A673 (cell line): ENCODE data around the gene FRAS1. TPM values are rescaled to one million over a fixed set of nuclear protein-coding genes. Genes with fewer than 3 reads are reported as not detected.

Experiments
- BruUV-seq: library from RNA; stranded (reverse); fragments of 400-500 nt; replicated peaks from 2 replicates; lab custom pipeline; 2021; lab: Mats Ljungman, UMichigan
- CTCF ChIA-PET: fragments of 300-600 bp; sonication (Branson Sonifier 250); formaldehyde crosslinking; loops from one replicate; lab custom pipeline; 2022; ENCODE audit warnings: antibody characterized with exemption; lab: Charles Lee
- POLR2A ChIA-PET: fragments of 300-600 bp; sonication (Branson Sonifier 250); formaldehyde crosslinking; loops from one replicate; lab custom pipeline; 2022; ENCODE audit warnings: antibody characterized with exemption; ENCODE audit not compliant: low non-redundant PET; lab: Charles Lee
- DNase-seq: peaks from one replicate; pipeline ENCODE4 v3.0.0-alpha.2; 2015; ENCODE audit warnings: low spot score
- H3K27ac ChIP-seq: fragments of 200-600 bp; sonication (generic); 2 replicates; pipeline ENCODE4 v1.5.1; 2016; ENCODE audit warnings: mixed run types, low read depth, mild to moderate bottlenecking, mixed read lengths, antibody characterized with exemption, low read length; ENCODE audit not compliant: poor library complexity, severe bottlenecking
- H3K27me3 ChIP-seq: fragments of 200-600 bp; sonication (generic); replicated peaks from 2 replicates; pipeline ENCODE4 v1.6.1; 2017; ENCODE audit warnings: mixed run types, low read depth, mild to moderate bottlenecking, mixed read lengths, antibody characterized with exemption, low read length; ENCODE audit not compliant: insufficient read depth, poor library complexity
- H3K36me3 ChIP-seq: fragments of 200-600 bp; sonication (generic); 2 replicates; pipeline ENCODE4 v1.6.1; 2016; ENCODE audit warnings: mixed run types, mild to moderate bottlenecking, mixed read lengths, antibody characterized with exemption, low read length; ENCODE audit not compliant: insufficient read depth, poor library complexity, severe bottlenecking
- H3K4me1 ChIP-seq: fragments of 200-600 bp; sonication (generic); 2 replicates; pipeline ENCODE4 v1.6.1; 2017; ENCODE audit warnings: mixed run types, mild to moderate bottlenecking, mixed read lengths, antibody characterized with exemption, low read length; ENCODE audit not compliant: insufficient read depth, poor library complexity, severe bottlenecking
- H3K4me3 ChIP-seq: fragments of 200-600 bp; sonication (generic); 2 replicates; pipeline ENCODE4 v1.5.1; 2016; ENCODE audit warnings: low read depth, mixed run types, mild to moderate bottlenecking, mixed read lengths, low read length; ENCODE audit not compliant: poor library complexity, severe bottlenecking
- H3K9me3 ChIP-seq: fragments of 200-600 bp; sonication (generic); 2 replicates; pipeline ENCODE4 v1.6.1; 2016; ENCODE audit warnings: mixed run types, low read depth, mild to moderate bottlenecking, mixed read lengths, antibody characterized with exemption, low read length; ENCODE audit not compliant: poor library complexity, severe bottlenecking
- EZH2 ChIP-seq: fragments of 200-600 bp; sonication (generic); IDR thresholded peaks from 2 replicates; pipeline ENCODE4 v1.6.1; 2017; ENCODE audit warnings: borderline replicate concordance, low read depth, mild to moderate bottlenecking, mixed read lengths, antibody characterized with exemption, low read length; ENCODE audit not compliant: poor library complexity, severe bottlenecking
- intact Hi-C: fragments of 100-400 bp; cut with micrococcal nuclease; formaldehyde crosslinking; loops from one replicate; pipeline ENCODE4 v1.10.0; 2022; ENCODE audit not compliant: unreplicated experiment
- total RNA-seq: library from RNA; stranded (reverse); gene quantifications from 2 replicates; pipeline ENCODE4 v1.2.3, GENCODE V29; 2021
- TF ChIP-seq, protein P1 (sequence below): fragments of 300-800, 200-600 bp; sonication (generic); conservative IDR thresholded peaks from 2 replicates; pipeline ENCODE4 v1.5.1; 2017; ENCODE audit warnings: low read depth, mild to moderate bottlenecking, antibody characterized with exemption, low read length, moderate library complexity, mixed read lengths

FRAS1 gene
- total RNA-seq, 1 experiment from 2014 or later, result 0.06 TPM

DNA sequence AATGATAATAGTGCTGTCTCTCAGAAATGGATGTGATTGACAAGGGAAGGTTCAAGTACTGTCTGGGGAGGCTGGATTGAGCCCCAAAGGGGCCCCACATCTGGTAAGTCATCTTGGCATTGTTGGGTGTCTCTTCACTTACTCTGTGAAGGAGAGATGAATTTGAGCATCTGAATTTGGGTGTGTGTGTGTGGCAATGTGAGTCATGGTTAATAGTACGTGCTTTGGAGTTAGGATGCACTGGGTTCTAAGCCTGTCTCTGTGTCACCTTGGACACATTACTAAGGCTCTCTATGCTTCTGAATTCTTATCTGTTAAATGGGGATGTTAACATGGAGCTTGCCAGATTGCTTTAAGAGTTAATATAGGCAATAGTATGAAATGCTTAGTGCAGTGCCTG lies 80.4 kb downstream of the FRAS1 start:
- TF ChIP-seq EZH2, result no peak
- TF ChIP-seq, protein P1, sequence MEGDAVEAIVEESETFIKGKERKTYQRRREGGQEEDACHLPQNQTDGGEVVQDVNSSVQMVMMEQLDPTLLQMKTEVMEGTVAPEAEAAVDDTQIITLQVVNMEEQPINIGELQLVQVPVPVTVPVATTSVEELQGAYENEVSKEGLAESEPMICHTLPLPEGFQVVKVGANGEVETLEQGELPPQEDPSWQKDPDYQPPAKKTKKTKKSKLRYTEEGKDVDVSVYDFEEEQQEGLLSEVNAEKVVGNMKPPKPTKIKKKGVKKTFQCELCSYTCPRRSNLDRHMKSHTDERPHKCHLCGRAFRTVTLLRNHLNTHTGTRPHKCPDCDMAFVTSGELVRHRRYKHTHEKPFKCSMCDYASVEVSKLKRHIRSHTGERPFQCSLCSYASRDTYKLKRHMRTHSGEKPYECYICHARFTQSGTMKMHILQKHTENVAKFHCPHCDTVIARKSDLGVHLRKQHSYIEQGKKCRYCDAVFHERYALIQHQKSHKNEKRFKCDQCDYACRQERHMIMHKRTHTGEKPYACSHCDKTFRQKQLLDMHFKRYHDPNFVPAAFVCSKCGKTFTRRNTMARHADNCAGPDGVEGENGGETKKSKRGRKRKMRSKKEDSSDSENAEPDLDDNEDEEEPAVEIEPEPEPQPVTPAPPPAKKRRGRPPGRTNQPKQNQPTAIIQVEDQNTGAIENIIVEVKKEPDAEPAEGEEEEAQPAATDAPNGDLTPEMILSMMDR, result no peak
- POLR2A ChIA-PET, result no interaction called here
- H3K4me1 ChIP-seq, result no peaks in the 10 kb centered on the region
- no TSS peak for BruUV-seq
- no peak for DNase-seq
- H3K9me3 ChIP-seq, result no peaks in the 10 kb centered on the region
- no peak overlapping the region for H3K27ac ChIP-seq
- H3K4me3 ChIP-seq, result no peak overlapping the region
- CTCF ChIA-PET, result no interaction called here
- intact Hi-C loops, result no loop called here
- H3K27me3 ChIP-seq, result no peaks in the 10 kb centered on the region
- H3K36me3 ChIP-seq, result no peaks in the 10 kb centered on the region

DNA sequence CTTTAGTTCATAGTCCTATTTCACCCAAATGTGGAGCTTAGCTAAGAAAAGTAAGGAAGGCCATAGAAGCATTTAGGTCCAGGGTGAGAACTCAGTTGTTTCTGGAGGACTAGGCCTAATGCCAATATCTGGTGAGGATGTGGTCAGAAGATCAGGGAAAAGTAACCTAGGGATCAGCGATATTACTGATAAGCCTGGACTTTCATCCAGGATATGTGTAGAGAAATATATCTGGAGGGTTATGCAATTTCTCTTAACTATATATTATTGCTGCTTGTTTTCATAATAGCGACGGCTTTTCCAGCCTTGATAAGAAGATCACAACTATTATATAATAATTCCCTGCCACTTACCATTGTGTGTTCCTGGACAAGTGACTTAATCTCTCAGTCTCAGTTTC lies 81.1 kb downstream of the FRAS1 start:
- TF ChIP-seq, protein P1, result no peak
- no peak for TF ChIP-seq EZH2
- intact Hi-C loops, result no loop called here
- H3K27ac ChIP-seq, result no peak overlapping the region
- no peak for DNase-seq
- no TSS peak for BruUV-seq
- no peaks in the 10 kb centered on the region for H3K4me1 ChIP-seq
- no peaks in the 10 kb centered on the region for H3K27me3 ChIP-seq
- H3K4me3 ChIP-seq, result no peak overlapping the region
- ChIA-PET POLR2A (no interaction called here), CTCF (no interaction called here)
- H3K36me3 ChIP-seq, result no peaks in the 10 kb centered on the region
- no peaks in the 10 kb centered on the region for H3K9me3 ChIP-seq

DNA sequence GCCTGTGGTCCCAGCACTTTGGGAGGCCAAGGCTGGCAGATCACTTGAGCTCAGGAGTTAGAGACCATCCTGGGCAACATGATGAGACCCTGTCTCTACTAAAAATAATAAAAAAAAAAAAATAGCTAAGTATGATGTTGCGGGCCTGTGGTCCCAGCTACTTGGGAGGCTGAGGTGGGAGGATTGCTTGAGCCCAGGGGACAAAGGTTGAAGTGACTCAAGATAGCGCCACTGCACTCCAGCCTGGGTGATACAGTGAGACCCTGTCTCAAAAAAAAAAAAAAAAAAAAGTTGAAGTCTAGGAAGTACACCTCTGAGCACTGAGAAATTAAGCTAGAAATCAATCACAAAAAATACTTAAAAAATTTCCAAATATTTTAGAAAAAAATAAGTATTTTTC lies 86.5 kb downstream of the FRAS1 start:
- CTCF ChIA-PET, result no interaction called here
- POLR2A ChIA-PET, result no interaction called here
- no peak for DNase-seq
- H3K36me3 ChIP-seq, result no peaks in the 10 kb centered on the region
- H3K27me3 ChIP-seq, result no peaks in the 10 kb centered on the region
- intact Hi-C loops, result no loop called here
- H3K4me3 ChIP-seq, result no peak overlapping the region
- TF ChIP-seq, protein P1, result no peak
- no peak for TF ChIP-seq EZH2
- H3K4me1 ChIP-seq, result no peaks in the 10 kb centered on the region
- H3K9me3 ChIP-seq, result no peaks in the 10 kb centered on the region
- no TSS peak for BruUV-seq
- no peak overlapping the region for H3K27ac ChIP-seq
